ENCODE results near the gene STAMBP. TPM values are rescaled to one million over a fixed set of nuclear protein-coding genes. Genes with fewer than 3 reads are reported as not detected.

The STAMBP gene
- total RNA-seq (ENCODE audit: low replicate concordance): 16.4 and 21.3 TPM in 2 replicates

GRCh38 chr2:73828818-73829570, at the start of gene STAMBP:
TSS of gene STAMBP (plus strand) at chr2:73828961. CDS start at chr2:73830857, 1,896 bp downstream.

GRCh38 chr2:73779467-73780236, 49.1 kb upstream of the STAMBP start, which contains the start of gene DUSP11:
TSS of gene DUSP11 (minus strand) at chr2:73780103. CDS start at chr2:73779974, 129 bp downstream.

GRCh38 chr2:73783883-73784282, 44.9 kb upstream of the STAMBP start, which contains the start of gene C2orf78:
TSS of gene C2orf78 (plus strand) at chr2:73784183. CDS start at chr2:73784310, 127 bp downstream.

GRCh38 chr2:73892631-73893329, 64.0 kb downstream of the STAMBP start, which contains the start of gene ACTG2:
TSS of gene ACTG2 (plus strand) at chr2:73893008. CDS start at chr2:73901312, 8,304 bp downstream.

Other genes starting within 250 kb of the STAMBP start
- gene NAT8, start 186.5 kb upstream of the STAMBP start, total RNA-seq (ENCODE audit: low replicate concordance): not detected in 2 replicates
- gene TPRKB, start 91.6 kb upstream of the STAMBP start, total RNA-seq (ENCODE audit: low replicate concordance): 9.6 and 20.8 TPM in 2 replicates
- 10.8 and 22.3 TPM in 2 replicates for gene DUSP11, start 48.9 kb upstream of the STAMBP start, total RNA-seq (ENCODE audit: low replicate concordance)
- not detected in 2 replicates for gene C2orf78, start 44.8 kb upstream of the STAMBP start, total RNA-seq (ENCODE audit: low replicate concordance)
- gene ACTG2, start 64.0 kb downstream of the STAMBP start, total RNA-seq (ENCODE audit: low replicate concordance): 0.35 and 0.60 TPM in 2 replicates
- 18.3 and 54.3 TPM in 2 replicates for gene DGUOK, start 97.9 kb downstream of the STAMBP start, total RNA-seq (ENCODE audit: low replicate concordance)
- gene TET3, start 155.9 kb downstream of the STAMBP start, total RNA-seq (ENCODE audit: low replicate concordance): 1.5 and 2.9 TPM in 2 replicates

All from smooth muscle cell of the coronary artery (primary cell).